Osteoblast (primary cell): ENCODE results near the gene ALX4. TPM values are rescaled to one million over a fixed set of nuclear protein-coding genes. Genes with fewer than 3 reads are reported as not detected.
A peak's percentile ranks its signal among the peaks of the same experiment; 100 is the strongest.

Experiments used
- DNase-seq: peaks from one replicate; pipeline ENCODE4 v3.0.0; 2011; ENCODE audit warnings: low spot score, mixed read lengths; ENCODE audit not compliant: insufficient read length; ENCODE audit errors: missing footprints
- H2AFZ ChIP-seq: 2 replicates; pipeline ENCODE4 v1.6.0; 2011; ENCODE audit warnings: mild to moderate bottlenecking, low read length
- H3K27ac ChIP-seq: 2 replicates; pipeline ENCODE4 v1.5.1; 2011; ENCODE audit warnings: mild to moderate bottlenecking, low read depth, low read length, moderate library complexity
- H3K27me3 ChIP-seq: 2 replicates; pipeline ENCODE4 v1.6.0; 2012; ENCODE audit warnings: mild to moderate bottlenecking, control low read depth, inconsistent platforms, low read length, moderate library complexity; ENCODE audit not compliant: insufficient read depth
- H3K36me3 ChIP-seq: 2 replicates; pipeline ENCODE4 v1.5.1; 2011; ENCODE audit warnings: mild to moderate bottlenecking, low read length, control low read depth, moderate library complexity; ENCODE audit not compliant: insufficient read depth
- H3K4me1 ChIP-seq: 2 replicates; pipeline ENCODE4 v1.5.1; 2011; ENCODE audit warnings: mild to moderate bottlenecking, low read length, control low read depth, moderate library complexity; ENCODE audit not compliant: insufficient read depth
- H3K4me2 ChIP-seq: 2 replicates; pipeline ENCODE4 v1.6.0; 2011; ENCODE audit warnings: mild to moderate bottlenecking, low read length; ENCODE audit not compliant: insufficient read depth
- H3K4me3 ChIP-seq: fragments of 200-600 bp; sonication (generic); 3 replicates; pipeline ENCODE4 v1.5.1; 2012; ENCODE audit warnings: mild to moderate bottlenecking, low read length, inconsistent platforms; ENCODE audit not compliant: insufficient read depth
- H3K79me2 ChIP-seq: 2 replicates; pipeline ENCODE4 v1.6.0; 2012; ENCODE audit warnings: mild to moderate bottlenecking, low read length, control low read depth, inconsistent platforms; ENCODE audit not compliant: insufficient read depth
- H3K9me3 ChIP-seq: 2 replicates; pipeline ENCODE4 v1.5.1; 2011; ENCODE audit warnings: low read depth, low read length, control low read depth
- H4K20me1 ChIP-seq: 2 replicates; pipeline ENCODE4 v1.6.0; 2012; ENCODE audit warnings: mild to moderate bottlenecking, low read length, control low read depth; ENCODE audit not compliant: insufficient read depth
- CTCF ChIP-seq: IDR thresholded peaks from 2 replicates; pipeline ENCODE4 v1.5.1; 2011; ENCODE audit warnings: mild to moderate bottlenecking, low read depth, low read length, moderate library complexity; ENCODE audit errors: extremely low read depth
- total RNA-seq: library from RNA; depleted of rRNA; stranded (reverse); fragments of >200 nt; gene quantifications from 2 replicates; pipeline ENCODE4 v1.2.3, GENCODE V29; 2012

The ALX4 gene
- total RNA-seq, 1 donor: under 0.01 TPM

GRCh38 chr11:44328138-44328660 is 18.3 kb upstream of the ALX4 start:
- DNase-seq: no peak
- H2AFZ ChIP-seq: no peak overlapping the region
- H3K27ac ChIP-seq: no peak overlapping the region
- no peak overlapping the region for H3K4me2 ChIP-seq
- no peak overlapping the region for H3K4me3 ChIP-seq
- no peaks in the 10 kb centered on the region for H3K9me3 ChIP-seq
- H3K4me1 ChIP-seq: no peaks in the 10 kb centered on the region
- H3K27me3 ChIP-seq: peaks cover 67% of the 10 kb centered on the region
- no peaks in the 10 kb centered on the region for H4K20me1 ChIP-seq
- TF ChIP-seq CTCF: no peak
- H3K36me3 ChIP-seq: no peaks in the 10 kb centered on the region
- H3K79me2 ChIP-seq: no peaks in the 10 kb centered on the region

GRCh38 chr11:44327730-44328129 is 17.8 kb upstream of the ALX4 start:
- Histone ChIP-seq H3K4me1 (no peaks in the 10 kb centered on the region), H3K79me2 (no peaks in the 10 kb centered on the region), H3K9me3 (no peaks in the 10 kb centered on the region), H2AFZ (no peak overlapping the region), H3K36me3 (no peaks in the 10 kb centered on the region), H4K20me1 (no peaks in the 10 kb centered on the region), H3K4me2 (no peak overlapping the region), H3K4me3 (no peak overlapping the region), H3K27me3 (peaks cover 71% of the 10 kb centered on the region), H3K27ac (no peak overlapping the region)
- DNase-seq: no peak
- peak; percentile 26 for TF ChIP-seq CTCF

- DNase-seq: peak; percentile 89
- Histone ChIP-seq H3K79me2 (no peaks in the 10 kb centered on the region), H3K27me3 (peaks cover 76% of the 10 kb centered on the region), H3K4me3 (no peak overlapping the region), H3K4me1 (no peaks in the 10 kb centered on the region), H4K20me1 (no peaks in the 10 kb centered on the region), H3K4me2 (no peak overlapping the region), H2AFZ (no peak overlapping the region), H3K9me3 (no peaks in the 10 kb centered on the region), H3K27ac (no peak overlapping the region), H3K36me3 (no peaks in the 10 kb centered on the region)
- TF ChIP-seq CTCF: no peak
Measured at GRCh38 chr11:44326615-44327475, 16.9 kb upstream of the ALX4 start.

- H3K4me1 ChIP-seq: no peaks in the 10 kb centered on the region
- H3K36me3 ChIP-seq: no peaks in the 10 kb centered on the region
- TF ChIP-seq CTCF: no peak
- H3K27me3 ChIP-seq: peaks cover 87% of the 10 kb centered on the region
- no peak overlapping the region for H2AFZ ChIP-seq
- no peak overlapping the region for H3K27ac ChIP-seq
- no peaks in the 10 kb centered on the region for H4K20me1 ChIP-seq
- H3K4me3 ChIP-seq: no peak overlapping the region
- no peak for DNase-seq
- H3K79me2 ChIP-seq: no peaks in the 10 kb centered on the region
- no peaks in the 10 kb centered on the region for H3K9me3 ChIP-seq
- no peak overlapping the region for H3K4me2 ChIP-seq
Measured at GRCh38 chr11:44325698-44326097, 15.8 kb upstream of the ALX4 start.
